ENCODE results near the gene PHETA1. TPM values are rescaled to one million over a fixed set of nuclear protein-coding genes. Genes with fewer than 3 reads are reported as not detected.

The PHETA1 gene
- total and polyA plus RNA-seq, 3 donors from 2014 or later, result 13.7 to 27.2 (median 16.1) TPM

DNA sequence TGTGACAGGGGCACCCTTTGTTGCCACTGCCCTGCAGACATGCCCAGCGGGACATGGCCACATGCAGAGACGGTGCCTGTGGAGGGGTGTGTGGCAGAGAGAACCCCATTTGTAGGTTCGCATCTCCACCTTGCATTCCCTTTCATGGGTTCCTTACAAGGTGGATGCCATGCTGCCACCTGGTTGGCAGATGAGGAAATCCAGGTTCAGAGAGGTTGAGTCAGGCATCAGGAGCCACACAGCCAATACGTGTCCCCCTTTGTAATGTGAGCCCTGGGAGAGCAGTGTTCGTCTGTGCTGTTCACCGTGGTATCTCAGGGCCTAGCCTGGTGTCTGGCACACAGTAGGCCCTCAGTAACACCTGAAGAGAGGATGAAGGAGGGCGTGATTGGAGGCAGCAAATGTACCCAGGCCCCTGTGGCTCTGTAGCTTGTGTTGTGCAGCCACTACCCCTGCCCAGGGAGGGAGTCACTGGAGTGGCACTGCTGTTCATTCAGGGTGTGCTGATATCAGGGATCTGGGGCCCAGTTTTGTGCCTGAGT lies 45.9 kb upstream of the PHETA1 start:
- no peak for DNase-seq
- no peak for TF ChIP-seq POLR2A (IDR thresholded peaks at IDR 0.05)
- TF ChIP-seq, protein P1, sequence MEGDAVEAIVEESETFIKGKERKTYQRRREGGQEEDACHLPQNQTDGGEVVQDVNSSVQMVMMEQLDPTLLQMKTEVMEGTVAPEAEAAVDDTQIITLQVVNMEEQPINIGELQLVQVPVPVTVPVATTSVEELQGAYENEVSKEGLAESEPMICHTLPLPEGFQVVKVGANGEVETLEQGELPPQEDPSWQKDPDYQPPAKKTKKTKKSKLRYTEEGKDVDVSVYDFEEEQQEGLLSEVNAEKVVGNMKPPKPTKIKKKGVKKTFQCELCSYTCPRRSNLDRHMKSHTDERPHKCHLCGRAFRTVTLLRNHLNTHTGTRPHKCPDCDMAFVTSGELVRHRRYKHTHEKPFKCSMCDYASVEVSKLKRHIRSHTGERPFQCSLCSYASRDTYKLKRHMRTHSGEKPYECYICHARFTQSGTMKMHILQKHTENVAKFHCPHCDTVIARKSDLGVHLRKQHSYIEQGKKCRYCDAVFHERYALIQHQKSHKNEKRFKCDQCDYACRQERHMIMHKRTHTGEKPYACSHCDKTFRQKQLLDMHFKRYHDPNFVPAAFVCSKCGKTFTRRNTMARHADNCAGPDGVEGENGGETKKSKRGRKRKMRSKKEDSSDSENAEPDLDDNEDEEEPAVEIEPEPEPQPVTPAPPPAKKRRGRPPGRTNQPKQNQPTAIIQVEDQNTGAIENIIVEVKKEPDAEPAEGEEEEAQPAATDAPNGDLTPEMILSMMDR (IDR thresholded peaks at IDR 0.05), result no peak
- intact Hi-C loops (cut with DNase I; ENCODE audit: low total_unique reads), result no loop called here
- Histone ChIP-seq H3K4me1 (peaks cover 31% of the 10 kb centered on the region), H3K36me3 (ENCODE audit: low read depth, missing control alignments) (no peaks in the 10 kb centered on the region), H3K9me3 (no peaks in the 10 kb centered on the region), H3K4me3 (no peak overlapping the region), H3K27me3 (no peaks in the 10 kb centered on the region), H3K27ac (no peak overlapping the region)
- 93 to 95% methylated on average over 6 to 7 of the region's 7 CpGs for WGBS, 2 donors

DNA sequence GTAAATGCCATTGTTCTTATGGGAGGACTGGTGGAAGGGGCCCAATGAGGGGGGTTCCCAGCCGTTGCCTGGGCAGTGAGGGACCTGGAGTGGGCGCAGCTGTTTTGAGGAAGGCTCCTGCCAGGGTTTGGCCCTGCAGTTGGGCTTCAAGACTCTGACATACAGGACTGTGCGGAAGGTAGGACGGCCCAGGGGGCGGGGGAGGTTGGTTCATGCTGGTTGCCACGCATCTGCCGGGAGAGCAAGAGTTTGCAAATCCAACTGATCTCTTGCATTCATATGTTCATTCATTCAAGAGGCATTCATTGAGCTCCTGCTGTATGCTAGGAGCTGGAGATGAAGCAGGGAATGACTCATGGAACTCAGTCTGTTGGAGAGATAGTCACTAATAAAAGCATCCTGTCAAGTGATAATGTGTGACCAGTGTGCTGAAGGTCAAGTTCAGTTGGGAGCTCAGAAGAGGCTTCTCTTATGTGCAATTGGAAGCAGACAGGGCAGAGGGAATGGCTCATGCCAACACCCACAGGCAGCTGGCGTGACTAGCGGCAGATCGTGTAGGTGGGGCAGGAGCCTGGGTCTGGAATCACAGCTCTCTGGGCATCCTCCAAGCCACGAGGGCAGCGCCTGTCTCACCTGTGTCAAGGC lies 44.7 kb upstream of the PHETA1 start:
- 66 to 84% methylated on average over 12 of the region's 12 CpGs for WGBS, 2 donors

DNA sequence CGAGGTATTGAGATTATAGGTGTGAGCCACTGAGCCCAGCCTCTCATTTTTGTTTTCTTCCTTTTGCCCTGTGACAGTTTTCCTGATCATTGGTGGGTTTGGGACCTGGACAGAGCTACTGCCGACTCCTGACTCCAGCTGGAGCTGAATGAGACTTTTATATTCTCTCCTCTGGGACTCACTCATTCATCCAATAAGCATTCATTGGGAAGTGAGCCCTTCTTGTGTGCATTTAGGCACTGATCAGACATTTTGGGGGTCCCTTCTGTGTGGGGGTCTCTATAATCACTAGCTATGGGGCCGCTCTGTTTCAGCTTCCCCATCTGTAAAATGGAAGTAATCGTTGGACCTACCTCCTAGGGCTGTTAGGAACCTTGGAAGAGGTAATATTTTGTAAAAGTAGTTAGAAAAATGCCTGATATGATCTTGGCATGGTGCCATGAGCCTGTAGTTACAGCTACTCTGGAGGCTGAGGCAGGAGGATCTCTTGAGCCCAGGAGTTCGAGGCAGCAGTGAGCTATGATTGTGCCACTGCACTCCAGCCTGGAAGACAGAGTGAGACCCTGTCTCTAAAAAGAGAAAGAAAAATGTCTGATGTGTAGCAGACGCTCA lies 44.0 kb upstream of the PHETA1 start:
- intact Hi-C loops (cut with DNase I; ENCODE audit: low total_unique reads), result no loop called here

More for the DNA sequence above, 44.7 kb upstream of the PHETA1 start:
- intact Hi-C loops (cut with DNase I; ENCODE audit: low total_unique reads), result no loop called here
- Histone ChIP-seq H3K36me3 (ENCODE audit: low read depth, missing control alignments) (no peaks in the 10 kb centered on the region), H3K4me3 (no peak overlapping the region), H3K27ac (no peak overlapping the region), H3K27me3 (no peaks in the 10 kb centered on the region), H3K9me3 (no peaks in the 10 kb centered on the region), H3K4me1 (peaks cover 36% of the 10 kb centered on the region)
- TF ChIP-seq POLR2A (IDR thresholded peaks at IDR 0.05), result no peak
- TF ChIP-seq, protein P1 (IDR thresholded peaks at IDR 0.05), result no peak
- no peak for DNase-seq

DNA sequence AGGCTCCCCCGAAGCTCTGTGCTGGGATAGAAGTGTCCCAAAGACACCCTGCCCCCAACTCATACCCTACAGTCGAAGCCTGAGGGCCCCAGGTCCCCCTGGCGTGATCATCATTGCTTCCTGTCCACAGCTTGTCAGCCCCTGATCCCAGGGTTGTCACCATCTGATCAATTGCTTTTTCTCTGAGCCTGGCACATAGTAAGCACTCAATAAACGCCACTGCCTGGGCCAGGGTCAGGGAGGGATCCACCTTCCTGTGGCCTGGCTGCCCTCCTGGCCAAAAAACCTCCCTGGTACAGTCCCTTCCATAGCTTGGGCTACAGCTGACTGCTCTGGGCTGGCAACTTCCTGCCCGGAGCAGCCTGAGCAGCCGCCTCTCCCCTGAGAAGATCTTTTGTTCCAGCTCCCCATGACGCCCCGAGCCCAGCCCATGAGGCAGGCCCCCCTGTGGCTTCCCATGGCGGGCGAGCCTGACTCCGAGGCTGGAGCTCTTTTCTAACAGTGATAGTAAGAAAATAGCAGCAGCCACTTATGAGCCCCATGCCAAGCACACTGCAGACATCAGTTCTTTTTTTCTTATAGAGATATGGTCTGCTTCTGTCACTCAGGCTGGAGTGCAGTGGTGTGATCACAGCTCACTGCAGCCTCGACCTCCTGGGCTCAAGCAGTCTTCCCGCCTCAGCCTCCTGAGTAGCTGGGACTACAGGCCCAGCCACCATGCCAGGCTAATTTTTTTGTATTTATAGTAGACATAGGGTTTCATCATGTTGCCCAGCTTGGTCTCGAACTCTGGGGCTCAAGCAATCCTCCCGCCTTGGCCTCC lies 43.3 kb upstream of the PHETA1 start:
- TF ChIP-seq, protein P1 (IDR thresholded peaks at IDR 0.05), result no peak
- no peak for TF ChIP-seq POLR2A (IDR thresholded peaks at IDR 0.05)
- intact Hi-C loops (cut with DNase I; ENCODE audit: low total_unique reads), result no loop called here
- H3K27ac ChIP-seq, result no peak overlapping the region
- H3K27me3 ChIP-seq, result no peaks in the 10 kb centered on the region
- H3K4me3 ChIP-seq, result no peak overlapping the region
- 55 to 72% methylated on average over 7 to 15 of the region's 15 CpGs for WGBS, 2 donors
- no peaks in the 10 kb centered on the region for H3K9me3 ChIP-seq
- no peaks in the 10 kb centered on the region for H3K36me3 ChIP-seq (ENCODE audit: low read depth, missing control alignments)
- no peak for DNase-seq
- peaks cover 40% of the 10 kb centered on the region for H3K4me1 ChIP-seq

More for the DNA sequence above, 44.0 kb upstream of the PHETA1 start:
- 63 to 67% methylated on average over 6 of the region's 6 CpGs for WGBS, 2 donors
- no peak for TF ChIP-seq POLR2A (IDR thresholded peaks at IDR 0.05)
- TF ChIP-seq, protein P1 (IDR thresholded peaks at IDR 0.05), result no peak
- DNase-seq, result no peak
- Histone ChIP-seq H3K36me3 (ENCODE audit: low read depth, missing control alignments) (no peaks in the 10 kb centered on the region), H3K4me1 (peaks cover 36% of the 10 kb centered on the region), H3K27ac (no peak overlapping the region), H3K4me3 (no peak overlapping the region), H3K9me3 (no peaks in the 10 kb centered on the region), H3K27me3 (no peaks in the 10 kb centered on the region)

Data from testis (tissue), 3 donors.